NCI-H146 treated with DMSO at 0.1 percent for 48 hours (cell line): Measurements from ENCODE around the gene SPAG16.
"Not testable (repeated sequence)": the region's sequence is repeated elsewhere in the genome, so short reads cannot be mapped to it uniquely, and the experiment has no call there.

ENCODE experiments used
- DNase-seq: peaks from one replicate; lab custom pipeline; 2025; ENCODE audit not compliant: unreplicated experiment; lab: John Stamatoyannopoulos, UW

Gene SPAG16

DNA sequence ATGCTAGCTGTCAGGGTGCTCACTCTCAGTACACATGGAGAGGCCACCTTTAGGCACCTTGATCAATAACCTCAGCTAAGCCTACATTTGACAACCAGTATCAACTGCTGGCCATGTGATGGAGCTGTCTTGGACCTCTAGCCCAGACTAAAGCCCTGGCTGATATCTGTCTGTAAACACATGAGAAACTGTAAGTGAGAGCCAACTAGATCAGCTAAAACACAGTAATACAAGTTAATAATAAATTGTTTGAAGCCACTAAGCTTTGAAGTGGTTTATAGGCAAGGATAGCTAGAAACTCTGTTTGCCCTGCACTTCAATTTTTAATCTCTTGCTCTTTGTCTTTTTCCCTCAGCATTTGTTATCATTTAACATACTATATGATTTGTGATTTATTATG lies 407.1 kb downstream of the SPAG16 start:
- DNase-seq, result no peak

- no peak for DNase-seq
These were observed 412.2 kb downstream of the SPAG16 start for GRCh38 chr2:213696442-213696841.

DNA sequence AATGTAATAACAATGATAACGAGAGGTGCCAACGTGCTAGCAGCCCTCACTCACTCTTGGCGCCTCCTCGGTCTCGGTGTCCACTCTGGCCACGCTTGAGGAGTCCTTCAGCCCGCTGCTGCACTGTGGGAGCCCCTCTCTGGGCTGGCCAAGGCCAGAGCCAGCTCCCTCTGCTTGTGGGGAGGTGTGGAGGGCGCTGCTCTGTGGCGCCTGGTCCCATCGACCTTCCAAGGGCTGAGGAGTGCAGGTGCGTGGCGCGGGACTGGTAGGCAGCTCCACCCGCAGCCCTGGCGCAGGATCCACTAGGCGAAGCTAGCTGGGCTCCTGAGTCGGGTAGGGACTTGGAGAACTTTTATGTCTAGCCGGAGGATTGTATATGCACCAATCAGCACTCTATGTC lies 417.1 kb downstream of the SPAG16 start:
- not testable (repeated sequence) for DNase-seq

DNA sequence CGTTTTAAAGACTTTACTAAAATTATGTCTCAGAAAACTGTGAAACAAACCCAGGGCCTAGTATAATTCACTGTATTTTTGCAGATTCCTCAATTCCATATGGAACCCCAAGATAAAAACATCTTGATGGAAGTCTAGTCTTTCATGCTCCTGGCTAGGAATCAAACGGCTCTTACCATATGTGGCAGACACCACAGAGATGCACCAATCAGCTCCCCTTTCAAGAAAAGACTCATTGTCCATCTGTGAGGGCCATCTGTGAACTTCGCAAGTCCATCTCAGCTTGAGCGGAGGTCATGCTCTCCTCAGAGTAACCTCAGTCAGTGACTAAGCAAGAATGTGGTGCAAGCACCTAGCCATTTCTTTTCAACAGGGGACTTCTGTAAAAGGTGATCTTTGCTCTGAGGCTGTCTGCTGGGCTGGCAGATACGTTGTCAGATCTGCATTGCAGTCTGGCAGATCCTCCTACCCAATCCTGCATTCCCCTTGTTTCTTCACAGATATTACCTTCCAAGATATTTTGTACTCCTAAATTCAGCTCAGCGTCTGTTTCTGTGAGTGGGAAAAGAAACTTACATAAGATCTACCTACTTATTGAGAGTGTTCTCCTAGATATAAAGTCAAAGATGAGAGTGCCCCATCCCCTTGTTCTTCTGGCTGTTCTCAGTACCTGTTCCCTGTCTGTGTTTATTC lies 419.3 kb downstream of the SPAG16 start:
- no peak for DNase-seq

DNA sequence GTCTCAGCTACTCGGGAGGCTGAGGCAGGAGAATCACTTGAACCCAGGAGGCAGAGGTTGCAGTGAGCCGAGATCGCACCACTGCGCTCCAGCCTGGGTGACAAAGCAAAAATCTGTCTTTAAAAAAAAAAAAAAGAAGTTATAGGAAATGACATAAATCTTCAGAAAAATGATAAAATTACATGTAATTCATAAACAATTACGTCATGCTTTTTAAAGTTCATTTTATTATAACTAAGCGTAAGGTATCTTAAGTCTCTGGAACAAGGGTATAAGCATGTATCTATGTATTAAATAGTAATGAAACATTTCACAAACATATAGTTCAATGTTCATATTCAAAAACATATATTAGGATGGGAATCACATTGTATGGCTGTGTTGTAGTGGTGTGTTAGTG lies 425.9 kb downstream of the SPAG16 start:
- DNase-seq, result no peak

- not testable (repeated sequence) for DNase-seq
These were observed 434.1 kb downstream of the SPAG16 start for GRCh38 chr2:213718411-213718810.

GRCh38 chr2:213722565-213722964 lies 438.3 kb downstream of the SPAG16 start:
- DNase-seq, result no peak

DNA sequence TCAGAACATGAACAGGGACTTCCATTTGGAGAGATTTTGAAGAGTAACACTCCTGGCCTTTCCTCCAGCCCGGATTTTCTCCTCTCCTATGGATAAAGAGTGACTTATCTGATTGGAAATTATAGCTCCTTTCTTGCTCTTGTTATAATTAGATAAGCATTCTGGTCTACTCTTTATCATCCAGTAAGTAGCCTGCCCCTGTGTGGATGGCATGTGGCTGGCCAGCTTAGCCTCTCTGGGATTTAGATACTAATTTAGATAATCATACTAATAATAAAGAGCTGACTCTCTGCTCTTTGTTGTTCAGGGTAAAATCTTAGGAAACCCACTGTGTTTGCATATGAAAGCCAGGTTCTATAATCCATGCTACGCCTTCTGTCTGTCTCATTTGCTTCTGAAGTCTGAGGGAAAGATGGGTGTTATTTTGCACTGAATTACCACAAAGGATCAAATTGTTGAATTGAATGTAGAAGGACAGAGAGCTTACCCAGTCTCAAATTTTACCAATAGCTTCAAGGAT lies 438.8 kb downstream of the SPAG16 start:
- no peak for DNase-seq

- no peak for DNase-seq
These were observed 439.4 kb downstream of the SPAG16 start for GRCh38 chr2:213723707-213724106.

- no peak for DNase-seq
These were observed 441.8 kb downstream of the SPAG16 start for GRCh38 chr2:213726101-213726500.

DNA sequence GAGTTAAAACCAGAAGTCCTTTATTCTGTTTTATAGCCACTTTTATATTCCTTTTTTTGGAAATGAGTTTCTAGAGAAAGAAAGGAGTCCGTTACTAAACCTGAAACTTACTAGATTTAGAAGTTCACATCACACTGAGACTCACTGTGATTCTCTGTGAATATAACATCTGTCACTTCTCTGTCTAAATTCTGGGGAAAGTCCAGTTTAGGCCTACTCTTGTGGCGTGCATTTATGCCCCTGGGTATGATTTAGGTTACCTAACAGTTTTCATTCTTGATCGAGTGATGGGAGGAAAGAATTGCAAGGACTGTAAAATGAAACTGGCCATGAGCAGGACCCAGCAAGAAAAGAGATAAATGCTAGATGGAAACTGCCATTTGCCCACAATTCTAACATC lies 449.6 kb downstream of the SPAG16 start:
- DNase-seq, result no peak

DNA sequence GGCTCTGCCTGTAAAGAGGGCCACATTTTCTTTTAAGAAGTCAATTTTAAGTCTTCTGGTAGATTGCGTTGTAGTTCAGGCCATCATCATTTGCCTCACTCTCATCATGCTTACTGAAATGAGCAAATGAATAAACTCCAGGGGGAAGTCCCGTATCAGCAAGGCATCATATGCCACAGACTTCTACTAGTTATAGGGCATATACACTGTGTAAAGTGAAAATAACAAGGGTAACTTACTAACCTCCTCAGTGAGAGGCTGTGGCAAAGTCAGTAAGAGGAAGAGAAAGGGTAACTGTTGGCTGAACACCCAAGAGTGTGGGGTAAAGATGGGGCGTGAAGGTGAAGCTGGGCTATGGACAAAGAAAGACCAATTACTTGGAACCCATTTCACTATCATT lies 456.2 kb downstream of the SPAG16 start:
- DNase-seq, result no peak

DNA sequence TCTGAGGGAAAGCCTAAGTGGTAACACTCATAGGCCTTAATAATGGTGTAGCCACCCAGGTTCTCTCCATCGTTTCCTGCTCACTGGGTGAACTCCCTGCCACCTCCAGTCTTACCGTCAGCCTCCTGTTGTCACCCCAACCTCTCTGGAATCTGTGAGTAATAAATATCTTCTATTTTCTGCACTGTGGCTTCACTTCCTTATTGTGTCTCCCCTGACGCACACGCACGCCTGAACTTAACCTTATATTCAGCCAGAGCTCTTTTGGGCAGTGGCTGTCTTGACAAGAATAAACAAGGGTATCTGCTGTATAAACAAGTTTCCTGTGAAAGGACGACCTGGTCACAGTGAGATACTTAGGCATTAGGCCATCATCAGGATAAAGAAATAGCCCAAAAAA lies 467.2 kb downstream of the SPAG16 start:
- DNase-seq, result no peak

GRCh38 chr2:213752575-213752974 lies 468.3 kb downstream of the SPAG16 start:
- no peak for DNase-seq

DNA sequence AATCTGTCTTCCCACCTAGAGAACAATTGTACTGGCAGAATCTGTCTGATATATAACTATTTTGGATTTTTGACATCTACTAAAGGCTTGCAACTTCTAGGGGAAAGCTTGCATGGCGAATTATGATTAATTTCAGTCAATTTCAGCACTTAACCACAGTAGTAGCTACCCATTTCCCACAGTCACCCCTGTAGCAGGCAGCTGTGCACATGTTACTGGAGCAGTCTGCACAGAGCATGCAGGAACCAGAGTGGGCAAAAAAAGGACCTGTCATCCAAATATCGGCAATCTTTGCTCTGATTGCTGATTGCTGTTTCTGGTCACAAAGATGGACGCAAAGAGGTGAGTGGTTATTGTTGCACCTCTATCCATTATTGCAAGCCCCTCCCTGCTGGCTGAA lies 473.3 kb downstream of the SPAG16 start:
- no peak for DNase-seq

GRCh38 chr2:213763354-213763753 lies 479.1 kb downstream of the SPAG16 start:
- no peak for DNase-seq

DNA sequence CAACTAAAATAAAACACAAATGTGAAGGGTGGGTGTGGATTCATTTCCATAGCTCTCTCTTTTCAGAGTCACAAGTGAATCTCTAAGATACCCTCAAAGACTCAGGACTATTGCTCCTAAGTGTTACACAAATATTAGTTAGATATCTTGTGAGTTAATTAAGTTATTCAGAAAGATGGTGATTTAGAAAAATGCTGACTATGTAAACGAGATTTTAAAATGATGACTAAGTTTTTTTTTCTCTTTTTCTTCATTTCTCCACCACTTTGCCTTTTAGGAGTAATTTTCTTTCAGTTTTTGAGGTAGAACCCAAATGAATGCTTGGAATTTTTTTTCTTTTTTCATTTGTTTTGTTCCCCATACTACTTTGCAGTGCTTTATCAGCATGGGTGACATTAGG lies 479.7 kb downstream of the SPAG16 start:
- no peak for DNase-seq

- DNase-seq, result no peak
These were observed 480.6 kb downstream of the SPAG16 start for GRCh38 chr2:213764849-213765248.

GRCh38 chr2:213766062-213766461 lies 481.8 kb downstream of the SPAG16 start:
- DNase-seq, result no peak

DNA sequence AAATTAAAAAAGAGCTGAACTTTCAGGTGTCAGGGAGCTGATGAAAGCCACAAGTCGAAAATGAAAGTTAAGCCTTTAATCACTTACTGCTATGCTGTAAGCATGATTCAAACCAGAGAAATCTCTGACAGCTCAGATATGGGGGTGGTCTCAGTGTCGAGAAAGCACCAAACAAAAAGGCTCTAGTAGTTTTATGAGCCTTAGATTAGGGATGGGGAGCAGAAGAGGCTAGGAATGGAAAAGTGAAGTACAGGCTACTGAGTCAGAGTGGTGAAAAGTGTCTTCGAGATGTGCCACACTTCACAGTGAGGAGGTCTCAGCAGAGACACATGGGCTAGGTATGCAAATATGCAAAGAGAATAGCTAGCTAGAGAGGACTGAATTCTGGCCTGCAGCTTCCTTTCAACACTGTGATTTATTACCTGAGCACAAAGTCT lies 482.2 kb downstream of the SPAG16 start:
- DNase-seq, result no peak

GRCh38 chr2:213787869-213788268 lies 503.6 kb downstream of the SPAG16 start:
- no peak for DNase-seq

GRCh38 chr2:213789940-213790339 lies 505.7 kb downstream of the SPAG16 start:
- no peak for DNase-seq

DNA sequence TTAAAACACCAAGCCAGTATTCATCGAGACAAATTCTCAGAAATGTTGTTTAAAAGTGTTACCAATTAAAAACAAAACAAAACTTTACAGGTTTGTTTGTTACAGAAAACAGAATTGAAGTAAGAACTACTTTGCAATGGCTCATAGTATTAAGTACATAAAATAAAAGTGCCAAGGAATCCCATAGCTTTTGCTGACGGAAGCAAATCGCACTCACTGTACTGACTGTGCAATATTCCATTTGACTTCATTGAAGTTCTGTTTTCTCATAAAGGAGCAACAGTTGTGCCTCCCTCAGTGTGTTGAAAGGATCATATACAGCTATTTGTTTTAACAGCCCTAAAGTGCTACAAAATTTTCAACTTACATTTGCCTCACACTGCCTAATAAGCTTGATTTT lies 507.8 kb downstream of the SPAG16 start:
- no peak for DNase-seq
